ENCODE measurements around the gene CLDN6. TPM values are rescaled to one million over a fixed set of nuclear protein-coding genes. Genes with fewer than 3 reads are reported as not detected.

The CLDN6 gene
- total RNA-seq, 1 experiment from 2014 or later, result 743 TPM

DNA sequence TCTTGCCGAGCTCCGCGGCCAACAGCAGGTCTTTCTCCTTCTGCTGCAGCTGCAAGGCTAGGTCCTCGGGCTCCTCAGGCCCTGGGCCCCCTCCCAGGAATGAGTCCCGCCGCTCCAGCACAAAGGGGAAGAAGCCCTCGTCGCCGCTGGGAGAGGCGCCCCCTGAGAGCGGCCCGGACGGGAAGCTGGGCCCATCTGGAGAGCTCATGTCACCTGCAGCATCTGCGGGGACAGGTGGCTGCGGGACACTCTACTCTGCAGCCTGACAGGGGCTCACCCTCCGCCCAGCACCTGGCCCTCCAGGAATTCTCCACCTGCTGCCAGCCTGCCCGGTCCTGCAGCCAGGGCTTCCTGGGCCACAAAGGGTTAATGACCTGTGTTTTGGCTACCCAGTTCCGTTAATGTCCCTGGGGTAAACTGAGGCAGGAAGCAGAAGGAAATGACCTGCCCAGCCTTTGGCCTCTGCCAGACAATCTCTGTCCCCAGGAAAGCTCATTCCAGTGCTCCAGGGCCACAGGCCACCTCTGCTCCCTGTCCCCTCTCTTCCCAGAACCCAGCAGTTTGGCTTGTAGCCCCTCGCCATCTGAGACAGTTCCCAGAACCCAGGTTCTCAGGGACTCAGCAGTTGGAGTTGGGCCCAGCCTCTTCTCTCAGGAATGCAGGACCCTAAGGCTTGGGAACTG, 17.4 kb upstream of the CLDN6 start:
- no peaks in the 10 kb centered on the region for H3K79me2 ChIP-seq (ENCODE audit: insufficient read depth, low read length)
- H2AK5ac ChIP-seq (ENCODE audit: insufficient read length, low read length), result no peak overlapping the region
- Mint-ChIP-seq H3K27ac (peak overlapping the region in 1 of 3 experiments; percentile 15; a peak in 2 of 7 replicates), H3K4me1 (peaks cover 30 to 35% of the 10 kb centered on the region in 2 experiments), H3K4me3 (peak overlapping the region; percentile 66 to 79), H3K27me3 (ENCODE audit: low read depth) (peaks cover 44% of the 10 kb centered on the region), H3K9me3 (no peaks in the 10 kb centered on the region), H3K36me3 (ENCODE audit: insufficient read depth in 1 of 3, low read depth in 3 of 3) (peaks cover 3 to 5% (median 3%) of the 10 kb centered on the region in 3 experiments; a peak in 4 of 7 replicates)
- H3K4ac ChIP-seq (ENCODE audit: low read depth, low read length), result no peak overlapping the region
- no peak for DNase-seq
- H3K27ac ChIP-seq (ENCODE audit: insufficient read length, low read depth, low read length), result no peak overlapping the region
- H2BK20ac ChIP-seq (ENCODE audit: low read depth, low read length, poor library complexity, severe bottlenecking), result no peak overlapping the region
- no peak overlapping the region for H2AFZ ChIP-seq (ENCODE audit: low read length)
- no peak overlapping the region for H2BK15ac ChIP-seq (ENCODE audit: low read depth, low read length)
- no peak overlapping the region for H2BK12ac ChIP-seq (ENCODE audit: insufficient read length, low read depth, low read length)
- H3T11ph ChIP-seq (ENCODE audit: low read length), result no peak overlapping the region
- no peaks in the 10 kb centered on the region for H3K9me3 ChIP-seq (ENCODE audit: control insufficient read depth, low read depth, low read length)
- no CpG with 5 or more reads among the region's 19 CpGs for WGBS (ENCODE audit: extremely low coverage, insufficient read length, low lambda C conversion rate)
- peaks cover 3% of the 10 kb centered on the region for H4K20me1 ChIP-seq (ENCODE audit: control insufficient read depth, insufficient read depth, insufficient read length)
- no peak overlapping the region for H4K5ac ChIP-seq (ENCODE audit: insufficient read length, low read depth, low read length)
- H3K23me2 ChIP-seq (ENCODE audit: insufficient read length, low read depth, low read length, poor library complexity, severe bottlenecking), result peaks cover 7% of the 10 kb centered on the region
- H3K9ac ChIP-seq (ENCODE audit: extremely low read depth, insufficient read length, low read length), result no peak overlapping the region
- H3K14ac ChIP-seq (ENCODE audit: insufficient read depth, low read length), result no peak overlapping the region
- H4K91ac ChIP-seq (ENCODE audit: insufficient read length, low read depth, low read length), result no peak overlapping the region
- H2BK5ac ChIP-seq (ENCODE audit: insufficient read length, low read length), result no peak overlapping the region
- no peak overlapping the region for H4K8ac ChIP-seq (replicated peaks; ENCODE audit: insufficient read length, low read depth, low read length)
- no peak overlapping the region for H3K18ac ChIP-seq (ENCODE audit: insufficient read length, low read depth, low read length)
- no peak overlapping the region for H2BK120ac ChIP-seq (ENCODE audit: low read depth, low read length, poor library complexity, severe bottlenecking)
- H3K4me2 ChIP-seq (ENCODE audit: insufficient read depth, insufficient read length, low read length), result peak overlapping the region; percentile 78
- no peaks in the 10 kb centered on the region for H3K27me3 ChIP-seq (ENCODE audit: insufficient read depth, low read length)
- H3K79me1 ChIP-seq (ENCODE audit: insufficient read depth, low read depth, low read length, poor library complexity, severe bottlenecking), result no peaks in the 10 kb centered on the region
- H3K4me1 ChIP-seq (ENCODE audit: insufficient read depth, low read length), result no peaks in the 10 kb centered on the region; the same call in 1 of the 2 replicates
- TF ChIP-seq, protein P1, sequence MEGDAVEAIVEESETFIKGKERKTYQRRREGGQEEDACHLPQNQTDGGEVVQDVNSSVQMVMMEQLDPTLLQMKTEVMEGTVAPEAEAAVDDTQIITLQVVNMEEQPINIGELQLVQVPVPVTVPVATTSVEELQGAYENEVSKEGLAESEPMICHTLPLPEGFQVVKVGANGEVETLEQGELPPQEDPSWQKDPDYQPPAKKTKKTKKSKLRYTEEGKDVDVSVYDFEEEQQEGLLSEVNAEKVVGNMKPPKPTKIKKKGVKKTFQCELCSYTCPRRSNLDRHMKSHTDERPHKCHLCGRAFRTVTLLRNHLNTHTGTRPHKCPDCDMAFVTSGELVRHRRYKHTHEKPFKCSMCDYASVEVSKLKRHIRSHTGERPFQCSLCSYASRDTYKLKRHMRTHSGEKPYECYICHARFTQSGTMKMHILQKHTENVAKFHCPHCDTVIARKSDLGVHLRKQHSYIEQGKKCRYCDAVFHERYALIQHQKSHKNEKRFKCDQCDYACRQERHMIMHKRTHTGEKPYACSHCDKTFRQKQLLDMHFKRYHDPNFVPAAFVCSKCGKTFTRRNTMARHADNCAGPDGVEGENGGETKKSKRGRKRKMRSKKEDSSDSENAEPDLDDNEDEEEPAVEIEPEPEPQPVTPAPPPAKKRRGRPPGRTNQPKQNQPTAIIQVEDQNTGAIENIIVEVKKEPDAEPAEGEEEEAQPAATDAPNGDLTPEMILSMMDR (conservative IDR thresholded peaks at IDR 0.05), result no peak
- no peak overlapping the region for H3K23ac ChIP-seq (ENCODE audit: insufficient read length, low read depth, low read length)
- no peak overlapping the region for H3K56ac ChIP-seq (ENCODE audit: insufficient read length, low read depth, low read length)

Measured in H9 (cell line).